ENCODE measurements around the gene PTPRN2. TPM values are rescaled to one million over a fixed set of nuclear protein-coding genes. Genes with fewer than 3 reads are reported as not detected.

PTPRN2 gene
- total and polyA plus RNA-seq, 9 of the 15 experiments (the other 6 are each of a cell fraction or from before 2014, with no cell fraction given): not detected

DNA sequence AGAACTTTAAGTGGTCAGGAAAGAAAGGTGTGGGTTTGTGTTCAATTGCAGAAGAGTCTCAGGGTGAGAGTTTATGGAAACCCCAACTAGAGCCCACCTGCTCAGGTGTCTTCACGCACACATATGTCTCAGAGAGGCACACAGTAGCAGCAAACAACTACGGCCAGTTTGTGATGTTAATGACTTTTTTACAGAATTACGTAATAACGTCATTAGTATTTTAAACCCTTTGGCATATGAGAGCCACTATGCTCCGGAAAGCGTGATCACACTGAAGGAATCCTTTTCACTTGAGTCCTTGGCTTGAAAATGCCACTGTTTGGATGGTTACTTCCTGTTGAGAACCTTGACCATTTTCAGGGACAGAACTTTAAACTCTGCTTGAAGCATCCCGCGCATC is 204.0 kb downstream of the PTPRN2 start:
- FAIRE-seq (no peak), DNase-seq (ENCODE audit: extremely low read depth in 1 of 4, low spot score in 3 of 4) (no peak), ATAC-seq (no peak)
- Histone ChIP-seq H2AFZ (ENCODE audit: low read depth, low read length) (no peak overlapping the region), H3K4me2 (ENCODE audit: insufficient read depth, low read length) (no peak overlapping the region), H3K27ac (ENCODE audit: extremely low read depth, low read depth, low read length) (no peak overlapping the region), H4K20me1 (replicated peaks; ENCODE audit: control insufficient read depth, insufficient read depth, low read length) (no peaks in the 10 kb centered on the region; the same call in 1 of the 2 replicates), H3K4me1 (replicated peaks in 1 of 2; ENCODE audit: control insufficient read depth in 2 of 2, insufficient read depth in 2 of 2, low read length in 2 of 2) (no peaks in the 10 kb centered on the region), H3K9me3 (replicated peaks; ENCODE audit: control insufficient read depth, insufficient read depth, low read depth, low read length) (no peaks in the 10 kb centered on the region), H3K9ac (ENCODE audit: insufficient read depth in 1 of 2, low read depth in 2 of 2, low read length in 2 of 2) (no peak overlapping the region), H3K4me3 (no peak overlapping the region), H3K27me3 (ENCODE audit: control insufficient read depth in 2 of 2, insufficient read depth in 2 of 2, low read length in 2 of 2) (peaks cover 7 to 18% of the 10 kb centered on the region in 2 experiments; a peak in 3 of 5 replicates), H3K79me2 (ENCODE audit: control insufficient read depth, insufficient read depth, low read length) (no peaks in the 10 kb centered on the region), H3K9me1 (ENCODE audit: control insufficient read depth, insufficient read depth, low read length) (no peaks in the 10 kb centered on the region), H3K36me3 (ENCODE audit: control insufficient read depth, insufficient read depth, low read length) (no peaks in the 10 kb centered on the region)
- TF ChIP-seq CEBPG (CRISPR knock-in tag; IDR thresholded peaks at IDR 0.05): no peak
- TF ChIP-seq CEBPG (tag; conservative IDR thresholded peaks at IDR 0.05 in 1 of 2, IDR thresholded peaks at IDR 0.05 in 1 of 2): peak in 1 of 2 experiments; percentile 31; a peak in 1 of 4 replicates
- no peak for TF ChIP-seq U2AF2 (optimal IDR thresholded peaks at IDR 0.05; ENCODE audit: low read depth, low read length)
- peak; percentile 37 for TF ChIP-seq CEBPB (tag; IDR thresholded peaks at IDR 0.05)
- in situ Hi-C loops (cut with MboI) (no loop called here), intact Hi-C loops (cut with micrococcal nuclease) (no loop called here)
- ChIA-PET CTCF (ENCODE audit: low intra/inter-chr PET ratio) (no interaction called here), POLR2A (no interaction called here)
- no TSS peak for BruUV-seq (replicated peaks)
- WGBS (ENCODE audit: insufficient coverage, low coverage, missing lambda C conversion rate): 0% methylated on average over 8 of the region's 8 CpGs

DNA sequence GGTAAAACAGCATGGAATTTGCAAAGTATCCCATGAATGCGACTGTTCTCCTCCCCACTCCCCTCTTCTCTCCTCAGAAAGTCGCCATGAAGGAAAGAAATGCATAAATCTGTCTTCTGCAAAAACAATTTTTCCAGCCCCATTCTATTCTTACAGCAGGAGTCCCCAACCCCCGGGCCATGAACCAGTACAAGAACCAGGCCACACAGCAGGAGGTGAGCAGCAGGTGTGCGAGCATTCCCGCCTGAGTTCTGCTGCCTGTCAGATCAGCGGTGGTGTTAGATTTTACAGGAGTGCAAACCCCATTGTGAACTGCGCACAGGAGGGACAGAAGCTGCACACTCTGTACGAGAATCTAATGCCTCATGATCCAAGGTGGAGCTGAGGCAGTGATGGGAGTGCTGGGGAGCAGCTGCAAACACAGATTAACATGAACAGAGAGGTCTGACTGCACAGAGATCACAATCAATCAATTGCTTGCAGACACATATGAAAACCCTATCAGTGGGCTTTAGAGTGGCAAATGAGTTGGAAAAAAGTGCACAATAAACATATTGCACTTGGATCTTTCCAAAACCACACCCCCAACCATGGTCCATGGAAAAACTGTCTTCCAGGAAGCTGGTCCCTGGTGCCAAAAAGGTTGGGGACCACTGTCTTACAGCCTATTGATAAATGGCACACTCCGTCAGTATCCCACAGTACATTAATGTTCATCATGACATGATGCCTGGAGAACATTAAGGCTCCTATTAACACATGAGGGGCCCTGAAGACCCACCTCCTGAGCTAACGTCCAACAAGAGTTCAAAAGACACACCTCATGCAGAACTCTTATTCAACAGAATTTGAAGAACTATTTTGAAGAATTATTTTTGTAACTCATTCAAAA is 205.0 kb downstream of the PTPRN2 start:
- DNase-seq (ENCODE audit: extremely low read depth in 1 of 4, low spot score in 3 of 4): no peak
- TF ChIP-seq ARNT (IDR thresholded peaks at IDR 0.05) (no peak), PML (IDR thresholded peaks at IDR 0.05; ENCODE audit: low read length) (no peak), HDAC3 (IDR thresholded peaks at IDR 0.05; ENCODE audit: borderline replicate concordance, partially characterized antibody) (no peak), ETV6 (IDR thresholded peaks at IDR 0.05; ENCODE audit: borderline replicate concordance in 1 of 2, low read depth in 2 of 2, low read length in 1 of 2) (no peak), ETV6 (CRISPR knock-in tag; IDR thresholded peaks at IDR 0.05; ENCODE audit: borderline replicate concordance) (no peak)
- TF ChIP-seq, protein P1, sequence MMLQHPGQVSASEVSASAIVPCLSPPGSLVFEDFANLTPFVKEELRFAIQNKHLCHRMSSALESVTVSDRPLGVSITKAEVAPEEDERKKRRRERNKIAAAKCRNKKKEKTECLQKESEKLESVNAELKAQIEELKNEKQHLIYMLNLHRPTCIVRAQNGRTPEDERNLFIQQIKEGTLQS (IDR thresholded peaks at IDR 0.05): no peak
- TF ChIP-seq, protein P1 (CRISPR knock-in tag; conservative IDR thresholded peaks at IDR 0.05): no peak
- TF ChIP-seq, protein P2, sequence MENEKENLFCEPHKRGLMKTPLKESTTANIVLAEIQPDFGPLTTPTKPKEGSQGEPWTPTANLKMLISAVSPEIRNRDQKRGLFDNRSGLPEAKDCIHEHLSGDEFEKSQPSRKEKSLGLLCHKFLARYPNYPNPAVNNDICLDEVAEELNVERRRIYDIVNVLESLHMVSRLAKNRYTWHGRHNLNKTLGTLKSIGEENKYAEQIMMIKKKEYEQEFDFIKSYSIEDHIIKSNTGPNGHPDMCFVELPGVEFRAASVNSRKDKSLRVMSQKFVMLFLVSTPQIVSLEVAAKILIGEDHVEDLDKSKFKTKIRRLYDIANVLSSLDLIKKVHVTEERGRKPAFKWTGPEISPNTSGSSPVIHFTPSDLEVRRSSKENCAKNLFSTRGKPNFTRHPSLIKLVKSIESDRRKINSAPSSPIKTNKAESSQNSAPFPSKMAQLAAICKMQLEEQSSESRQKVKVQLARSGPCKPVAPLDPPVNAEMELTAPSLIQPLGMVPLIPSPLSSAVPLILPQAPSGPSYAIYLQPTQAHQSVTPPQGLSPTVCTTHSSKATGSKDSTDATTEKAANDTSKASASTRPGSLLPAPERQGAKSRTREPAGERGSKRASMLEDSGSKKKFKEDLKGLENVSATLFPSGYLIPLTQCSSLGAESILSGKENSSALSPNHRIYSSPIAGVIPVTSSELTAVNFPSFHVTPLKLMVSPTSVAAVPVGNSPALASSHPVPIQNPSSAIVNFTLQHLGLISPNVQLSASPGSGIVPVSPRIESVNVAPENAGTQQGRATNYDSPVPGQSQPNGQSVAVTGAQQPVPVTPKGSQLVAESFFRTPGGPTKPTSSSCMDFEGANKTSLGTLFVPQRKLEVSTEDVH (IDR thresholded peaks at IDR 0.05; ENCODE audit: low read depth, partially characterized antibody): no peak

More for the DNA sequence above, 205.0 kb downstream of the PTPRN2 start:
- no peaks in the 10 kb centered on the region for H3K36me3 ChIP-seq (ENCODE audit: control insufficient read depth, insufficient read depth, low read length)
- POLR2A ChIA-PET: no interaction called here
- no peaks in the 10 kb centered on the region for H3K9me3 ChIP-seq (replicated peaks; ENCODE audit: control insufficient read depth, insufficient read depth, low read depth, low read length)
- H3K4me1 ChIP-seq (replicated peaks in 1 of 2; ENCODE audit: control insufficient read depth in 2 of 2, insufficient read depth in 2 of 2, low read length in 2 of 2): no peaks in the 10 kb centered on the region
- BruUV-seq (replicated peaks): no TSS peak
- CTCF ChIA-PET (ENCODE audit: low intra/inter-chr PET ratio): no interaction called here
- 2% methylated on average over 10 of the region's 10 CpGs for WGBS (ENCODE audit: insufficient coverage, low coverage, missing lambda C conversion rate)
- intact Hi-C loops (cut with micrococcal nuclease) (no loop called here), in situ Hi-C loops (cut with MboI) (no loop called here)
- no peak overlapping the region for H3K27ac ChIP-seq (ENCODE audit: extremely low read depth, low read depth, low read length)
- no peak overlapping the region for H3K4me2 ChIP-seq (ENCODE audit: insufficient read depth, low read length)
- H3K9ac ChIP-seq (ENCODE audit: insufficient read depth in 1 of 2, low read depth in 2 of 2, low read length in 2 of 2): no peak overlapping the region
- H2AFZ ChIP-seq (ENCODE audit: low read depth, low read length): no peak overlapping the region
- H3K4me3 ChIP-seq: no peak overlapping the region
- H3K27me3 ChIP-seq (ENCODE audit: control insufficient read depth in 2 of 2, insufficient read depth in 2 of 2, low read length in 2 of 2): peaks cover 0 to 8% of the 10 kb centered on the region in 2 experiments; a peak in 3 of 5 replicates
- ATAC-seq (no peak), FAIRE-seq (no peak)
- H4K20me1 ChIP-seq (replicated peaks; ENCODE audit: control insufficient read depth, insufficient read depth, low read length): no peaks in the 10 kb centered on the region
- H3K9me1 ChIP-seq (ENCODE audit: control insufficient read depth, insufficient read depth, low read length): no peaks in the 10 kb centered on the region
- no peaks in the 10 kb centered on the region for H3K79me2 ChIP-seq (ENCODE audit: control insufficient read depth, insufficient read depth, low read length)
